SK-N-SH (cell line): ENCODE measurements around the gene CNST.

ENCODE experiments used
- CTCF ChIP-seq: fragments of 200-600 bp; sonication (generic); IDR thresholded peaks from 2 replicates; pipeline ENCODE4 v1.6.1; 2017; ENCODE audit warnings: antibody characterized with exemption, mild to moderate bottlenecking, moderate library complexity
- FOXJ3 ChIP-seq: sonication (generic); formaldehyde crosslinking; IDR thresholded peaks from 2 replicates; pipeline ENCODE4 v1.5.1; 2020; ENCODE audit warnings: mild to moderate bottlenecking, missing genetic modification reagents
- MXI1 ChIP-seq: IDR thresholded peaks from 2 replicates; pipeline ENCODE4 v1.6.1; 2012; ENCODE audit warnings: mild to moderate bottlenecking, low read depth, low read length, improper control_type of control experiment
- NFIC ChIP-seq: IDR thresholded peaks from 2 replicates; pipeline ENCODE4 v1.4.0; 2012; ENCODE audit warnings: borderline replicate concordance
- SIN3A ChIP-seq: IDR thresholded peaks from 2 replicates; pipeline ENCODE4 v1.6.1; 2012; ENCODE audit warnings: low read depth, mild to moderate bottlenecking, low read length, moderate library complexity, borderline replicate concordance
- TAF1 ChIP-seq: IDR thresholded peaks from 2 replicates; pipeline ENCODE4 v1.6.1; 2012; ENCODE audit warnings: low read depth, mild to moderate bottlenecking, low read length, moderate library complexity, borderline replicate concordance
- TF ChIP-seq, protein P1 (sequence below): fragments of 150-350 bp; IDR thresholded peaks from 2 replicates; pipeline ENCODE4 v1.6.1; 2017; ENCODE audit warnings: antibody characterized with exemption, low read length, low read depth, borderline replicate concordance
- TF ChIP-seq, protein P2 (sequence below): IDR thresholded peaks from 2 replicates; pipeline ENCODE4 v1.4.0; 2012; ENCODE audit warnings: low read depth, borderline replicate concordance

DNA sequence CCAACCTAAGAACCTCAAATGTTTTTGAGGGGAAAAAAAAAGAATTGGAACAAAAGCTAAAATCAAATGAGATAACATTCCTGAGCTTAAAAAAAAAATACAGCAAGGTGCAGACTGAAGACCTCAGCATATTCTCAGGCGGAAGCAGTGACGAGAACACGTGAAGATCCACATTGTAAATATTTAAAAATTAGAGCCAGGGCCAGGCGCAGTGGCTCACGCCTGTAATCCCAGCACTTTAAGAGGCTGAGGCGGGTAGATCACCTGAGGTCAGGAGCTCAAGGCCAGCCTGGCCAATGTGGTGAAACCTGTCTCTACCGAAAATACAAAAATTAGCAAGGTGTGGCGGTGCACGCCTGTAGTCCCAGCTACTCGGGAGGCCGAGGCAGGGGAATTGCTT lies 15.9 kb upstream of the CNST start:
- TF ChIP-seq FOXJ3 (no peak), TAF1 (no peak), CTCF (no peak), NFIC (no peak), MXI1 (no peak), SIN3A (no peak)
- TF ChIP-seq, protein P1, sequence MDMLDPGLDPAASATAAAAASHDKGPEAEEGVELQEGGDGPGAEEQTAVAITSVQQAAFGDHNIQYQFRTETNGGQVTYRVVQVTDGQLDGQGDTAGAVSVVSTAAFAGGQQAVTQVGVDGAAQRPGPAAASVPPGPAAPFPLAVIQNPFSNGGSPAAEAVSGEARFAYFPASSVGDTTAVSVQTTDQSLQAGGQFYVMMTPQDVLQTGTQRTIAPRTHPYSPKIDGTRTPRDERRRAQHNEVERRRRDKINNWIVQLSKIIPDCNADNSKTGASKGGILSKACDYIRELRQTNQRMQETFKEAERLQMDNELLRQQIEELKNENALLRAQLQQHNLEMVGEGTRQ: no peak
- TF ChIP-seq, protein P2, sequence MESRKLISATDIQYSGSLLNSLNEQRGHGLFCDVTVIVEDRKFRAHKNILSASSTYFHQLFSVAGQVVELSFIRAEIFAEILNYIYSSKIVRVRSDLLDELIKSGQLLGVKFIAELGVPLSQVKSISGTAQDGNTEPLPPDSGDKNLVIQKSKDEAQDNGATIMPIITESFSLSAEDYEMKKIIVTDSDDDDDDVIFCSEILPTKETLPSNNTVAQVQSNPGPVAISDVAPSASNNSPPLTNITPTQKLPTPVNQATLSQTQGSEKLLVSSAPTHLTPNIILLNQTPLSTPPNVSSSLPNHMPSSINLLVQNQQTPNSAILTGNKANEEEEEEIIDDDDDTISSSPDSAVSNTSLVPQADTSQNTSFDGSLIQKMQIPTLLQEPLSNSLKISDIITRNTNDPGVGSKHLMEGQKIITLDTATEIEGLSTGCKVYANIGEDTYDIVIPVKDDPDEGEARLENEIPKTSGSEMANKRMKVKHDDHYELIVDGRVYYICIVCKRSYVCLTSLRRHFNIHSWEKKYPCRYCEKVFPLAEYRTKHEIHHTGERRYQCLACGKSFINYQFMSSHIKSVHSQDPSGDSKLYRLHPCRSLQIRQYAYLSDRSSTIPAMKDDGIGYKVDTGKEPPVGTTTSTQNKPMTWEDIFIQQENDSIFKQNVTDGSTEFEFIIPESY: no peak
